HepG2 (cell line): Measurements from ENCODE around the gene SFMBT1. TPM values are rescaled to one million over a fixed set of nuclear protein-coding genes. Genes with fewer than 3 reads are reported as not detected.

ENCODE experiments used
- ATAC-seq: fragments of 200-7000 bp; cut with Tn5 transposase; 3 replicates; pipeline ENCODE4 v1.9.1; 2020; ENCODE audit warnings: mild to moderate bottlenecking, moderate library complexity
- BruUV-seq: library from RNA; stranded (reverse); fragments of 400-500 nt; replicated peaks from 2 replicates; lab custom pipeline; 2021; lab: Mats Ljungman, UMichigan
- CTCF ChIA-PET: fragments of 300-600 bp; formaldehyde crosslinking; extraction: SDS; loops from one replicate; lab custom pipeline; 2021; ENCODE audit warnings: low total read pairs, inconsistent platforms, low intra/inter-chr PET ratio; lab: Yijun Ruan, JAX
- POLR2A ChIA-PET: fragments of 350-600 bp; sonication (Branson Sonifier 250); formaldehyde crosslinking; loops from one replicate; lab custom pipeline; 2020; ENCODE audit warnings: antibody characterized with exemption, inconsistent platforms; lab: Yijun Ruan, JAX
- DNase-seq: peaks from one replicate; pipeline ENCODE4 v3.0.0-alpha.2; 2015; ENCODE audit warnings: low spot score
- FAIRE-seq: peaks from 3 replicates; lab custom pipeline; 2011; peaks lifted over from hg19 to GRCh38; lab: Jason Lieb, UNC
- H2AFZ ChIP-seq: one replicate; pipeline ENCODE4 v1.6.1; 2011; ENCODE audit warnings: low read length, inconsistent platforms
- H3K27ac ChIP-seq: fragments of 300-600 bp; 3 replicates; pipeline ENCODE4 v1.8.0; 2011; ENCODE audit warnings: mixed run types, mild to moderate bottlenecking, mixed read lengths, low read length, inconsistent platforms; ENCODE audit not compliant: insufficient read depth; ENCODE audit errors: extremely low read length
- H3K27me3 ChIP-seq, 2 experiments: fragments of 200-600 bp in 1 of 2; 2 replicates in 1 of 2; 3 replicates in 1 of 2; pipeline versions ENCODE4 v1.6.0 to v1.8.0; 2011; ENCODE audit warnings: low read length in 2 of 2, mild to moderate bottlenecking in 2 of 2, moderate library complexity in 2 of 2, inconsistent platforms in 1 of 2; ENCODE audit not compliant: insufficient read depth in 2 of 2, control insufficient read depth in 1 of 2
- H3K36me3 ChIP-seq, 2 experiments: fragments of 200-600 bp in 1 of 2; replicated peaks in 1 of 2; 2 replicates in 1 of 2; 3 replicates in 1 of 2; pipeline versions ENCODE4 v1.5.1 to v1.8.0; 2011; ENCODE audit warnings: low read length in 2 of 2, inconsistent platforms in 1 of 2; ENCODE audit not compliant: insufficient read depth in 2 of 2, control insufficient read depth in 1 of 2
- H3K4me1 ChIP-seq: 2 replicates; pipeline ENCODE4 v1.5.1; 2012; ENCODE audit warnings: low read length, inconsistent platforms; ENCODE audit not compliant: insufficient read depth
- H3K4me2 ChIP-seq: 2 replicates; pipeline ENCODE4 v1.6.0; 2011; ENCODE audit warnings: low read depth, low read length, inconsistent platforms
- H3K4me3 ChIP-seq, 3 experiments: fragments of 200-600 bp in 1 of 3; sonication (generic), shearing (Covaris generic) in 1 of 3; replicated peaks in 1 of 3; 2 replicates each; pipeline ENCODE4 v1.5.1; 2011 to 2016; ENCODE audit warnings: low read length in 3 of 3, inconsistent platforms in 2 of 3, low read depth in 2 of 3, mild to moderate bottlenecking in 2 of 3, control low read depth in 1 of 3, mixed read lengths in 1 of 3; ENCODE audit not compliant: insufficient read depth in 1 of 3
- H3K79me2 ChIP-seq: one replicate; pipeline ENCODE4 v1.6.1; 2011; ENCODE audit warnings: low read length, inconsistent platforms; ENCODE audit not compliant: insufficient read depth
- H3K9ac ChIP-seq: 2 replicates; pipeline ENCODE4 v1.6.0; 2011; ENCODE audit warnings: mild to moderate bottlenecking, low read depth, low read length, inconsistent platforms; ENCODE audit not compliant: insufficient read depth
- H3K9me3 ChIP-seq: 2 replicates; pipeline ENCODE4 v1.5.1; 2012; ENCODE audit warnings: mild to moderate bottlenecking, low read length
- H4K20me1 ChIP-seq: 2 replicates; pipeline ENCODE4 v1.6.0; 2011; ENCODE audit warnings: inconsistent platforms, mild to moderate bottlenecking, low read length, moderate library complexity; ENCODE audit not compliant: insufficient read depth
- FLYWCH1 ChIP-seq: sonication (generic); formaldehyde crosslinking; IDR thresholded peaks from 2 replicates; pipeline ENCODE4 v1.8.1; 2023; ENCODE audit warnings: mild to moderate bottlenecking, missing genetic modification reagents
- GATAD2A ChIP-seq: IDR thresholded peaks from 2 replicates; pipeline ENCODE4 v1.6.1; 2016
- HNF4A ChIP-seq: sonication (generic); formaldehyde crosslinking; IDR thresholded peaks from 2 replicates; pipeline ENCODE4 v1.4.0; 2020; ENCODE audit warnings: missing genetic modification reagents
- SOX13 ChIP-seq, 3 experiments: fragments of 450-650 bp in 1 of 3; sonication (generic) in 1 of 3; formaldehyde crosslinking in 1 of 3; IDR thresholded peaks in 2 of 3; conservative IDR thresholded peaks in 1 of 3; 2 replicates each; pipeline versions ENCODE4 v1.5.0 to v1.6.1; 2016 to 2020; ENCODE audit warnings: antibody characterized with exemption in 1 of 3, mild to moderate bottlenecking in 1 of 3, missing compliant biosample characterization in 1 of 3, missing genetic modification reagents in 1 of 3, moderate library complexity in 1 of 3
- ZNF24 ChIP-seq: fragments of 450-650 bp; IDR thresholded peaks from 2 replicates; pipeline ENCODE4 v1.6.1; 2017; ENCODE audit warnings: antibody characterized with exemption, mild to moderate bottlenecking
- in situ Hi-C: cut with HindIII; loops from 2 replicates; pipeline ENCODE4 v1.10.0; 2017; ENCODE audit warnings: low pct_unique_long_range_greater_than_20kb; ENCODE audit not compliant: extremely low pct_ligation_motif_present
- intact Hi-C: fragments of 100-400 bp; cut with micrococcal nuclease; formaldehyde crosslinking; loops from one replicate; pipeline ENCODE4 v1.10.0; 2022; ENCODE audit not compliant: unreplicated experiment
- polyA plus RNA-seq, 8 experiments: library from polyadenylated mRNA; depleted of rRNA in 3 of 8; stranded (reverse) in 7 of 8; unstranded in 1 of 8; fragments of >200 nt; fragmentation: Illumina TruSeq in 4 of 8; extraction: Trizol in 4 of 8; gene quantifications; 2 replicates each; pipeline versions ENCODE4 v1.2.1 to v1.2.3, GENCODE V29; 2011 to 2016; ENCODE audit warnings: low read depth in 4 of 8, missing spikeins in 1 of 8, mixed read lengths in 1 of 8; ENCODE audit not compliant: insufficient read depth in 1 of 8
- total RNA-seq, 5 experiments: library from RNA; depleted of rRNA; stranded (reverse); fragments of >200 nt; fragmentation: Illumina TruSeq; extraction: Trizol; gene quantifications; 2 replicates each; pipeline ENCODE4 v1.2.3, GENCODE V29; 2016; ENCODE audit warnings: low read depth in 1 of 5
- TF ChIP-seq, protein P1 (sequence below): IDR thresholded peaks from 2 replicates; pipeline ENCODE4 v1.4.0; 2020; ENCODE audit warnings: mild to moderate bottlenecking, missing genetic modification reagents
- TF ChIP-seq, protein P2 (sequence below): sonication (generic); formaldehyde crosslinking; IDR thresholded peaks from 2 replicates; pipeline ENCODE4 v1.5.0; 2020; ENCODE audit warnings: mild to moderate bottlenecking, missing genetic modification reagents, moderate library complexity

The SFMBT1 gene
- total and polyA plus RNA-seq, 2 of the 13 experiments (the other 11 are each of a cell fraction or from before 2014, with no cell fraction given): 3.8 to 12.8 TPM

DNA sequence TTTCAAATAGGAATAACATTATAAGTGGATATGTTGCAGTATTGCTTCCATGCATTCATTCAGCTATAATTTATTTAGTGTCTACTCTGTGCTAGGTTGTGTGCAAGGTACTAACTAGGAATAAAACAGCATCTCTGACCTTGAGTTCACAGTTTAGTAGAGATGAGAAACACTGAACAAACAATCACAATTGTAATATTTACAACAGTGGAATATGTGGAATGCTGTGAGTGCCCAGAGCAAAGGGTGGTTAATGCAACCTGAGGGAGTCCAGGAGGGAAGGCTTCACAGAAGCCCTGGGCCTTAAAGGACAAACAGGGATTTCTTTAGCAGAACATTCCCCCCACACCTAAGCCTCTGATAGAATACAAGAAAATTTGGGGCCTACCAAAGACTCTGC lies 13.3 kb downstream of the SFMBT1 start:
- in situ Hi-C loops (no loop called here), intact Hi-C loops (no loop called here)
- H3K9ac ChIP-seq: no peak overlapping the region
- H3K36me3 ChIP-seq: no peaks in the 10 kb centered on the region
- TF ChIP-seq GATAD2A (CRISPR knock-in tag): peak; percentile 29; the same call in 1 of the 2 replicates
- TF ChIP-seq ZNF24: 0 out of 2 replicates have a peak, but pooled peaks have one; percentile 35
- TF ChIP-seq, protein P1, sequence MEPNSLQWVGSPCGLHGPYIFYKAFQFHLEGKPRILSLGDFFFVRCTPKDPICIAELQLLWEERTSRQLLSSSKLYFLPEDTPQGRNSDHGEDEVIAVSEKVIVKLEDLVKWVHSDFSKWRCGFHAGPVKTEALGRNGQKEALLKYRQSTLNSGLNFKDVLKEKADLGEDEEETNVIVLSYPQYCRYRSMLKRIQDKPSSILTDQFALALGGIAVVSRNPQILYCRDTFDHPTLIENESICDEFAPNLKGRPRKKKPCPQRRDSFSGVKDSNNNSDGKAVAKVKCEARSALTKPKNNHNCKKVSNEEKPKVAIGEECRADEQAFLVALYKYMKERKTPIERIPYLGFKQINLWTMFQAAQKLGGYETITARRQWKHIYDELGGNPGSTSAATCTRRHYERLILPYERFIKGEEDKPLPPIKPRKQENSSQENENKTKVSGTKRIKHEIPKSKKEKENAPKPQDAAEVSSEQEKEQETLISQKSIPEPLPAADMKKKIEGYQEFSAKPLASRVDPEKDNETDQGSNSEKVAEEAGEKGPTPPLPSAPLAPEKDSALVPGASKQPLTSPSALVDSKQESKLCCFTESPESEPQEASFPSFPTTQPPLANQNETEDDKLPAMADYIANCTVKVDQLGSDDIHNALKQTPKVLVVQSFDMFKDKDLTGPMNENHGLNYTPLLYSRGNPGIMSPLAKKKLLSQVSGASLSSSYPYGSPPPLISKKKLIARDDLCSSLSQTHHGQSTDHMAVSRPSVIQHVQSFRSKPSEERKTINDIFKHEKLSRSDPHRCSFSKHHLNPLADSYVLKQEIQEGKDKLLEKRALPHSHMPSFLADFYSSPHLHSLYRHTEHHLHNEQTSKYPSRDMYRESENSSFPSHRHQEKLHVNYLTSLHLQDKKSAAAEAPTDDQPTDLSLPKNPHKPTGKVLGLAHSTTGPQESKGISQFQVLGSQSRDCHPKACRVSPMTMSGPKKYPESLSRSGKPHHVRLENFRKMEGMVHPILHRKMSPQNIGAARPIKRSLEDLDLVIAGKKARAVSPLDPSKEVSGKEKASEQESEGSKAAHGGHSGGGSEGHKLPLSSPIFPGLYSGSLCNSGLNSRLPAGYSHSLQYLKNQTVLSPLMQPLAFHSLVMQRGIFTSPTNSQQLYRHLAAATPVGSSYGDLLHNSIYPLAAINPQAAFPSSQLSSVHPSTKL (CRISPR knock-in tag): peak; percentile 39; the same call in 1 of the 2 replicates
- 0 out of 2 replicates have a peak, but pooled peaks have one; percentile 7 for TF ChIP-seq HNF4A (CRISPR knock-in tag)
- TF ChIP-seq SOX13 (IDR thresholded peaks at IDR 0.05): no peak
- TF ChIP-seq SOX13 (CRISPR knock-in tag; conservative IDR thresholded peaks at IDR 0.05 in 1 of 2, IDR thresholded peaks at IDR 0.05 in 1 of 2): peak in 1 of 2 experiments; percentile 21; a peak in 1 of 4 replicates
- TF ChIP-seq, protein P2, sequence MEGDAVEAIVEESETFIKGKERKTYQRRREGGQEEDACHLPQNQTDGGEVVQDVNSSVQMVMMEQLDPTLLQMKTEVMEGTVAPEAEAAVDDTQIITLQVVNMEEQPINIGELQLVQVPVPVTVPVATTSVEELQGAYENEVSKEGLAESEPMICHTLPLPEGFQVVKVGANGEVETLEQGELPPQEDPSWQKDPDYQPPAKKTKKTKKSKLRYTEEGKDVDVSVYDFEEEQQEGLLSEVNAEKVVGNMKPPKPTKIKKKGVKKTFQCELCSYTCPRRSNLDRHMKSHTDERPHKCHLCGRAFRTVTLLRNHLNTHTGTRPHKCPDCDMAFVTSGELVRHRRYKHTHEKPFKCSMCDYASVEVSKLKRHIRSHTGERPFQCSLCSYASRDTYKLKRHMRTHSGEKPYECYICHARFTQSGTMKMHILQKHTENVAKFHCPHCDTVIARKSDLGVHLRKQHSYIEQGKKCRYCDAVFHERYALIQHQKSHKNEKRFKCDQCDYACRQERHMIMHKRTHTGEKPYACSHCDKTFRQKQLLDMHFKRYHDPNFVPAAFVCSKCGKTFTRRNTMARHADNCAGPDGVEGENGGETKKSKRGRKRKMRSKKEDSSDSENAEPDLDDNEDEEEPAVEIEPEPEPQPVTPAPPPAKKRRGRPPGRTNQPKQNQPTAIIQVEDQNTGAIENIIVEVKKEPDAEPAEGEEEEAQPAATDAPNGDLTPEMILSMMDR (CRISPR knock-in tag): no peak
- no peak for TF ChIP-seq FLYWCH1 (CRISPR knock-in tag)
- ChIA-PET POLR2A (no interaction called here), CTCF (no interaction called here)
- peaks cover 4% of the 10 kb centered on the region; the same call in 1 of the 2 replicates for H4K20me1 ChIP-seq
- BruUV-seq: no TSS peak
- H3K4me2 ChIP-seq: no peak overlapping the region
- no peak overlapping the region for H3K4me3 ChIP-seq
- peaks cover 63% of the 10 kb centered on the region for H3K4me1 ChIP-seq
- ATAC-seq (peak; percentile 46), DNase-seq (no peak), FAIRE-seq (peak; percentile 4)
- H3K79me2 ChIP-seq: peaks cover 15% of the 10 kb centered on the region
- H3K27ac ChIP-seq: no peak overlapping the region
- no peaks in the 10 kb centered on the region for H3K27me3 ChIP-seq
- H3K9me3 ChIP-seq: no peaks in the 10 kb centered on the region
- H2AFZ ChIP-seq: no peak overlapping the region
